A549 (cell line): ENCODE results near the gene ABCC9.

Experiments
- CEBPB ChIP-seq, 2 experiments: fragments of >200 bp in 1 of 2; sonication (Bioruptor Twin) in 1 of 2; formaldehyde crosslinking in 1 of 2; IDR thresholded peaks; 2 replicates each; pipeline ENCODE4 v1.6.1; 2012 to 2016
- TF ChIP-seq, protein P1 (sequence below): fragments of >200 bp; sonication (Bioruptor Twin); formaldehyde crosslinking; IDR thresholded peaks from 3 replicates; pipeline ENCODE4 v1.5.1; 2016

DNA sequence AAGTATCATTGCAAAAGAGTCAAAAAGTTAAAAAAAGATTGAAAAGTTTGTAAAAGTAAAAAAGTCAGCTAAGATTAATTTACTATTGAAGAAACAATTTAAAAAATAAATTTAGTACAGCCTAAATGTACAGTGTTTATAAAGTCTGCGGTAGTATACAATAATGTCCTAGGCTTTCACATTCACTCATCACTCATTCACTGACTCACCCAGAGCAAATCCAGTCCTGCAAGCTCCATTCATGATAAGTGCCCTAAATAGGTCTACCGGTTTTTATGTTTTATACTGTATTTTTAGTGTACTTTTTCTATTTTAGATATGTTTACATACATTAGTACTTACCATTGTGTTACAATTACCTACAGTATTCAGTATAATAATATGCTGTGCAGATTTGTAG is 43.9 kb upstream of the ABCC9 start:
- TF ChIP-seq CEBPB (IDR thresholded peaks at IDR 0.05) = no peak
- TF ChIP-seq, protein P1, sequence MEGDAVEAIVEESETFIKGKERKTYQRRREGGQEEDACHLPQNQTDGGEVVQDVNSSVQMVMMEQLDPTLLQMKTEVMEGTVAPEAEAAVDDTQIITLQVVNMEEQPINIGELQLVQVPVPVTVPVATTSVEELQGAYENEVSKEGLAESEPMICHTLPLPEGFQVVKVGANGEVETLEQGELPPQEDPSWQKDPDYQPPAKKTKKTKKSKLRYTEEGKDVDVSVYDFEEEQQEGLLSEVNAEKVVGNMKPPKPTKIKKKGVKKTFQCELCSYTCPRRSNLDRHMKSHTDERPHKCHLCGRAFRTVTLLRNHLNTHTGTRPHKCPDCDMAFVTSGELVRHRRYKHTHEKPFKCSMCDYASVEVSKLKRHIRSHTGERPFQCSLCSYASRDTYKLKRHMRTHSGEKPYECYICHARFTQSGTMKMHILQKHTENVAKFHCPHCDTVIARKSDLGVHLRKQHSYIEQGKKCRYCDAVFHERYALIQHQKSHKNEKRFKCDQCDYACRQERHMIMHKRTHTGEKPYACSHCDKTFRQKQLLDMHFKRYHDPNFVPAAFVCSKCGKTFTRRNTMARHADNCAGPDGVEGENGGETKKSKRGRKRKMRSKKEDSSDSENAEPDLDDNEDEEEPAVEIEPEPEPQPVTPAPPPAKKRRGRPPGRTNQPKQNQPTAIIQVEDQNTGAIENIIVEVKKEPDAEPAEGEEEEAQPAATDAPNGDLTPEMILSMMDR = no peak
